H7 (cell line): ENCODE data around the gene PKD2. TPM values are rescaled to one million over a fixed set of nuclear protein-coding genes. Genes with fewer than 3 reads are reported as not detected.
"Not testable (repeated sequence)": the region's sequence is repeated elsewhere in the genome, so short reads cannot be mapped to it uniquely, and the experiment has no call there.

Experiments used
- DNase-seq: peaks from one replicate; pipeline ENCODE4 v3.0.0; 2012
- H3K27me3 ChIP-seq: 2 replicates; pipeline ENCODE4 v1.6.0; 2011; ENCODE audit warnings: mild to moderate bottlenecking, low read length; ENCODE audit not compliant: control insufficient read depth, insufficient read depth
- H3K36me3 ChIP-seq: replicated peaks from 2 replicates; pipeline ENCODE4 v1.5.1; 2011; ENCODE audit warnings: low read length; ENCODE audit not compliant: control insufficient read depth, insufficient read depth
- H3K4me3 ChIP-seq: 2 replicates; pipeline ENCODE4 v1.5.1; 2011; ENCODE audit warnings: low read depth, mild to moderate bottlenecking, control low read depth, low read length, moderate library complexity; ENCODE audit not compliant: insufficient read depth
- total RNA-seq: library from RNA; depleted of rRNA; stranded (reverse); fragments of >200 nt; shearing (Covaris generic); gene quantifications from 2 replicates; pipeline ENCODE4 v1.2.3, GENCODE V29; 2014

The PKD2 gene
- total RNA-seq, 1 experiment from 2014 or later = 19.4 TPM

- H3K4me3 ChIP-seq = no peak overlapping the region
These were observed 1.5 kb upstream of the PKD2 start for GRCh38 chr4:88005946-88006345.

GRCh38 chr4:88006956-88007303 lies 505 bp upstream of the PKD2 start:
- Histone ChIP-seq H3K4me3 (peak overlapping the region; percentile 80), H3K27me3 (peaks cover 7% of the 10 kb centered on the region), H3K36me3 (no peaks in the 10 kb centered on the region)
- DNase-seq = peak; percentile 43

More at GRCh38 chr4:88005946-88006345, 1.5 kb upstream of the PKD2 start:
- no peak for DNase-seq
- peaks cover 7% of the 10 kb centered on the region for H3K27me3 ChIP-seq
- H3K36me3 ChIP-seq = no peaks in the 10 kb centered on the region

- Histone ChIP-seq H3K27me3 (peaks cover 7% of the 10 kb centered on the region), H3K4me3 (peak overlapping the region; percentile 80), H3K36me3 (no peaks in the 10 kb centered on the region)
- DNase-seq = peak; percentile 75
These were observed 797 bp downstream of the PKD2 start for GRCh38 chr4:88008122-88008742.

- Histone ChIP-seq H3K4me3 (peak overlapping the region; percentile 80), H3K36me3 (no peaks in the 10 kb centered on the region), H3K27me3 (peaks cover 7% of the 10 kb centered on the region)
- DNase-seq = no peak
These were observed 1.3 kb downstream of the PKD2 start for GRCh38 chr4:88008743-88009171.

- no peak for DNase-seq
- no peak overlapping the region for H3K4me3 ChIP-seq
- peaks cover 7% of the 10 kb centered on the region for H3K27me3 ChIP-seq
- H3K36me3 ChIP-seq = no peaks in the 10 kb centered on the region
These were observed 2.4 kb downstream of the PKD2 start for GRCh38 chr4:88009871-88010270.

GRCh38 chr4:88010966-88011365 lies 3.5 kb downstream of the PKD2 start:
- H3K4me3 ChIP-seq = no peak overlapping the region
- H3K27me3 ChIP-seq = peaks cover 6% of the 10 kb centered on the region
- no peak for DNase-seq
- H3K36me3 ChIP-seq = no peaks in the 10 kb centered on the region

GRCh38 chr4:88012647-88013046 lies 5.2 kb downstream of the PKD2 start:
- H3K27me3 ChIP-seq = no peaks in the 10 kb centered on the region
- no peaks in the 10 kb centered on the region for H3K36me3 ChIP-seq
- DNase-seq = no peak
- no peak overlapping the region for H3K4me3 ChIP-seq

GRCh38 chr4:88014386-88014905 lies 7.0 kb downstream of the PKD2 start:
- Histone ChIP-seq H3K36me3 (no peaks in the 10 kb centered on the region), H3K4me3 (no peak overlapping the region), H3K27me3 (no peaks in the 10 kb centered on the region)
- DNase-seq = no peak

GRCh38 chr4:88015659-88016295 lies 8.3 kb downstream of the PKD2 start:
- DNase-seq = no peak
- Histone ChIP-seq H3K27me3 (no peaks in the 10 kb centered on the region), H3K36me3 (0 out of 2 replicates have a peak, but pooled peaks cover 1% of the 10 kb centered on the region), H3K4me3 (no peak overlapping the region)

- H3K4me3 ChIP-seq = no peak overlapping the region
- no peak for DNase-seq
These were observed 10.3 kb downstream of the PKD2 start for GRCh38 chr4:88017516-88018297.

GRCh38 chr4:88018466-88018865 lies 11.0 kb downstream of the PKD2 start:
- Histone ChIP-seq H3K27me3 (no peaks in the 10 kb centered on the region), H3K36me3 (peaks cover 5% of the 10 kb centered on the region; the same call in 1 of the 2 replicates), H3K4me3 (no peak overlapping the region)
- no peak for DNase-seq

More at GRCh38 chr4:88017516-88018297, 10.3 kb downstream of the PKD2 start:
- no peaks in the 10 kb centered on the region for H3K27me3 ChIP-seq
- H3K36me3 ChIP-seq = peaks cover 5% of the 10 kb centered on the region; the same call in 1 of the 2 replicates

- no peaks in the 10 kb centered on the region for H3K27me3 ChIP-seq
- H3K36me3 ChIP-seq = peaks cover 11% of the 10 kb centered on the region
- DNase-seq = no peak
- H3K4me3 ChIP-seq = no peak overlapping the region
These were observed 14.4 kb downstream of the PKD2 start for GRCh38 chr4:88021824-88022223.

- Histone ChIP-seq H3K27me3 (no peaks in the 10 kb centered on the region), H3K36me3 (peaks cover 11% of the 10 kb centered on the region), H3K4me3 (no peak overlapping the region)
- no peak for DNase-seq
These were observed 14.9 kb downstream of the PKD2 start for GRCh38 chr4:88022289-88022688.

- not testable (repeated sequence) for DNase-seq, H3K27me3 ChIP-seq, H3K4me3 ChIP-seq
- peaks cover 15% of the 10 kb centered on the region for H3K36me3 ChIP-seq
These were observed 18.6 kb downstream of the PKD2 start for GRCh38 chr4:88025868-88026661.
